HAP-1 (cell line): Measurements from ENCODE around the gene RUBCNL.
A peak's percentile ranks its signal among the peaks of the same experiment; 100 is the strongest.
"Not testable (repeated sequence)": the region's sequence is repeated elsewhere in the genome, so short reads cannot be mapped to it uniquely, and the experiment has no call there.

Experiments used
- DNase-seq, 2 experiments: peaks; one replicate each; pipeline ENCODE4 v3.0.0-alpha.2; 2016 to 2020; ENCODE audit warnings: low spot score in 2 of 2
- H3K27me3 ChIP-seq: fragments of 250-450 bp; sonication (Bioruptor Pico); 2 replicates; pipeline ENCODE4 v1.5.1; 2020; ENCODE audit warnings: low read depth, mild to moderate bottlenecking, moderate library complexity
- H3K36me3 ChIP-seq: fragments of 250-450 bp; sonication (Bioruptor Pico); replicated peaks from 2 replicates; pipeline ENCODE4 v1.5.1; 2020; ENCODE audit warnings: mild to moderate bottlenecking
- H3K4me1 ChIP-seq: fragments of 250-450 bp; sonication (Bioruptor Pico); 2 replicates; pipeline ENCODE4 v1.5.1; 2020; ENCODE audit warnings: mild to moderate bottlenecking
- H3K4me3 ChIP-seq: fragments of 250-450 bp; sonication (Bioruptor Pico); 2 replicates; pipeline ENCODE4 v1.5.1; 2020; ENCODE audit warnings: mild to moderate bottlenecking, moderate library complexity
- H3K9me3 ChIP-seq: fragments of 250-450 bp; sonication (Bioruptor Pico); 2 replicates; pipeline ENCODE4 v1.5.1; 2020; ENCODE audit warnings: mild to moderate bottlenecking, moderate library complexity
- in situ Hi-C: fragments of 300-500 bp; cut with MboI; formaldehyde crosslinking; loops from 3 replicates; pipeline ENCODE4 v1.14.3; 2020; ENCODE audit warnings: low sequenced_read_pairs, inconsistent platforms, mixed read lengths

RUBCNL gene, protein sequence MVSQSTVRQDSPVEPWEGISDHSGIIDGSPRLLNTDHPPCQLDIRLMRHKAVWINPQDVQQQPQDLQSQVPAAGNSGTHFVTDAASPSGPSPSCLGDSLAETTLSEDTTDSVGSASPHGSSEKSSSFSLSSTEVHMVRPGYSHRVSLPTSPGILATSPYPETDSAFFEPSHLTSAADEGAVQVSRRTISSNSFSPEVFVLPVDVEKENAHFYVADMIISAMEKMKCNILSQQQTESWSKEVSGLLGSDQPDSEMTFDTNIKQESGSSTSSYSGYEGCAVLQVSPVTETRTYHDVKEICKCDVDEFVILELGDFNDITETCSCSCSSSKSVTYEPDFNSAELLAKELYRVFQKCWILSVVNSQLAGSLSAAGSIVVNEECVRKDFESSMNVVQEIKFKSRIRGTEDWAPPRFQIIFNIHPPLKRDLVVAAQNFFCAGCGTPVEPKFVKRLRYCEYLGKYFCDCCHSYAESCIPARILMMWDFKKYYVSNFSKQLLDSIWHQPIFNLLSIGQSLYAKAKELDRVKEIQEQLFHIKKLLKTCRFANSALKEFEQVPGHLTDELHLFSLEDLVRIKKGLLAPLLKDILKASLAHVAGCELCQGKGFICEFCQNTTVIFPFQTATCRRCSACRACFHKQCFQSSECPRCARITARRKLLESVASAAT

DNA sequence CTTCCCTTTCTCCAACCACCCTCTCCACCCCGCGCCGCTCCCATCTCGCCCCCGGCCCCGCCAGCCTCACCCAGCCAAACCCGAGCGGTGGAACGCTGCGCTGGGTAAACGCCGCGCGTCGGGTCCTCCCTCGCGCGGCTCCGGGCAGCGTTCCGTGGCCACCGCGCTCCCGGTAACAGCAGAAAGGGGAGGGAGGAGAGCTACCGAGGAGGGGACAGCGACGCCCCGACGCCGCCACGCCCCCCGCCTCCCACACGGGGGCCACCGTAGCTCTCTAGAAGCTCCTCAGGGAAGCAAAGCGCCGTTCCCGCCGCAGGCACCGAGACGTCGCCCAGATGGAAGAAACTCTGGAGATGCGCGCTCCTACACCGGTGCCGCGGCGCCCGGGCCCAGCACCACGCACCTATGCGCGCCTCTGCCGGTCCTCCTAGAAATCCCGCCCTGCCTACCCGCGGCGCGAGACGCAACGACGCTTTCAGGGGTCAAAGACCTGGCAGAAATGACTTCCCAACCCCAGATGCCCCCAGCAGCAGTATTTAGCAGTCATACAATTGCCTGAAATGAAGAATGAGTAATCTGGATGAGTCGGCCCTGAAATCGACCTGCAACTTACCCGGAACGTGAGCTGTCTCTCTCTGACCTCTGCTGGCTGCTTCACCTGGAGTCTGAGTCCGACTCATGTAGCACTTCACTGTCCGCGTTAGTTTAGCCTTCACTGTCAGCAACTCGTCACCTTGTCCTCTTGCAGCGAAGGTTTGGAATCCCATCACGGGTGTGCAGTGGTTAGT, at the start of gene RUBCNL:
TSS of gene RUBCNL (minus strand) at position 189 of the 788 bp plus-strand sequence. CDS start 14,777 bp downstream, outside the sequence.
- Histone ChIP-seq H3K9me3 (no peaks in the 10 kb centered on the region), H3K4me1 (peaks cover 8% of the 10 kb centered on the region), H3K27me3 (peaks cover 36% of the 10 kb centered on the region), H3K36me3 (no peaks in the 10 kb centered on the region), H3K4me3 (peak within 1 kb of the TSS; percentile 26)
- peak in 1 of 2 experiments; percentile 63 for DNase-seq
- in situ Hi-C loops, result no loop called here

DNA sequence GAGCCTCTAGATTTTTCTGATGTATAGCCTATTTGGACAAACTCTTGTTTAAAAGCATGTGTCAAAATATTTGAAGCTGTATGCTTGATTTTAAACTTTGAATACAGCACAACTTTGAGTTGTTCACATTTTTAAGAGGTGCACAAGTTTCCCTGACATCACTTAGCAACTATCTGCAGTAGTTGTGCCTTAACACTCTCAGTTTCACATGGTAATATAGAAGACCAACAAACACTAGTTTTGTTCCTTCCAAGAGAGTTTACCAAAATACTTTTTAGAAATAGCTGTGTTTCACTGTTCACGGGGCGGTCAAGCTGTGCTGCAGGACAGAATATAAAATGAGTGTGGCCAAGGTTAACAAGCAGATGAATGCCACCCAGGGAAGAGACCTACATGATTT, 42.5 kb upstream of the RUBCNL start:
- H3K4me3 ChIP-seq, H3K9me3 ChIP-seq, H3K36me3 ChIP-seq, H3K27me3 ChIP-seq, in situ Hi-C loops, H3K4me1 ChIP-seq, DNase-seq: not testable (repeated sequence)

DNA sequence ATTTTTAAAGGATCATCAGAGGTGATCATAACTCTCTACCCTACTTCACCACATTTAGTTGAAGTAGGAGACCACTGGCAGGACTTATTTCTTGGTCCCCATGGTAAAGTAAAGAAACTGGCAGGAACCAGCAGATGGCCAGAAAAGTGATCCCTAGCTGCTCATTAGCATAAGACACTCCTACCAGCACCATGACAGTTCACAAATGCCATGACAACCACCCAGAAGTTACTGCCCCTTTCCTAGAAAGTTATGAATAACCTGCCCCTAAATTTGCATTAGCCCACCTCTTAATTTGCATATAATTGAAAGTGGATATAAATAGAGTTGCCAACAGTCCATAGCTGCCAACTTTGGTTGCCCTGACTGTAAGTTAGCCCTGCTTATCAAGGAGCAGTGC, 18.4 kb upstream of the RUBCNL start:
- Histone ChIP-seq H3K27me3 (no peaks in the 10 kb centered on the region), H3K4me3 (no peak overlapping the region), H3K4me1 (no peaks in the 10 kb centered on the region), H3K36me3 (no peaks in the 10 kb centered on the region), H3K9me3 (no peaks in the 10 kb centered on the region; the same call in 1 of the 2 replicates)
- in situ Hi-C loops, result no loop called here
- DNase-seq, result no peak

DNA sequence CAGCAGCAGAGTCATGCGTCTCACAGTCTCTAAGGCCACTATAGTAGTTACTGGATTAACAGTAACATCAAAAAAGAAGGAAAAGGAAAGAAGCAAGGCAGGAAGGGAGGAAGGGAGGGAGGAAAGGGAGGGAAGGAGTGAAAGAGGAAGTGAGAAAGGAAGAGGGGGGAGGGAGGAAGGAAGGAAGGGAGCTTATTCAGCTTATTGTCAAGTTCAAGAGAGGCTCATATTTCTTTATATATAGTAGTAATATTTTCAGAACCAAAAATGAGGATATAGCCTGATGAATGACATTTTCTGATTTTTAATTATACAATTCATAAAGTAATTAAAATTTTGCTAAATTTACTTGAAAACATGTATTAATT, 17.7 kb upstream of the RUBCNL start:
- no peaks in the 10 kb centered on the region for H3K36me3 ChIP-seq
- DNase-seq, result no peak
- H3K27me3 ChIP-seq, result no peaks in the 10 kb centered on the region
- H3K4me3 ChIP-seq, result no peak overlapping the region
- no peaks in the 10 kb centered on the region for H3K4me1 ChIP-seq
- in situ Hi-C loops, result no loop called here
- H3K9me3 ChIP-seq, result no peaks in the 10 kb centered on the region

DNA sequence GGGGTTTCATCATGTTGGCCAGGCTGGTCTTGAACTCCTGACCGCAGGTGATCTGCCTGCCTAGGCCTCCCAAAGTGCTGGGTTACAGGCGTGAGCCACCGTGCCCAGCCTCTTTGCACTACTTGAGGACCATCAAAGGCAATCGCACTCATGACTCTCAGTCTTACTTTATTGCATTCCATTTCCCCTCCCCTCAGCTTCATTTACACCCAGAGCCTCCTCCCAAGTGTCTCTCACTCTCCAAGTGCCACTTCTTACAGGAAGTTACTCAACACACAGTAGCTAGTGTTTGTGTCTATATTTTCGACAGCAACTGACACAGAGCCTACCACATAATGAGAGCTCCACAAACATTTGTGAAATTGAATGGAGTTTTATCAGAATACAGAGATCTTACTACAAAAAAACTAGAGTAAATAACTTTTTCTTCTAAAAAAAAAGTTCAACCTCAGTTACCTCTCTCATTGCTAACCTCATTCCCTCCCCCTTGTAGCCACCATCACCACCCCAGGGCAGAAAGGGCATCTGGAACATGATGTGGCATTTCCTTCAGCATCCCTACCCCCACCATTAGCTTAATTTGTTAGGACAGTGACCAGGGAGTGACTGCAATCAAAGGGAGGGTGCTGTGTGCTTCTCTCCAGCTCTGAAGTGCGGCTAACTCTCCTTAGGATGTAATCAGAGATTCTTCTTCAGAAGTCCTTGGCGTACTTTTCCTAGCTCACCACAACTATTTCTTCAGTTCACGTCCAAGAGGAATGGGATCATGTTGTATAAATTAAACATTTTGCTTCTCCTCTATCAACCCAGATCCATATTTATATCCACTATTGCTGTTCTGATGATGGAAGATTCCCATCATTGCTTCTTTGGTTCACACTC, 17.0 kb upstream of the RUBCNL start:
- Histone ChIP-seq H3K4me3 (no peak overlapping the region), H3K9me3 (no peaks in the 10 kb centered on the region), H3K27me3 (no peaks in the 10 kb centered on the region), H3K36me3 (no peaks in the 10 kb centered on the region), H3K4me1 (no peaks in the 10 kb centered on the region)
- DNase-seq, result no peak
- in situ Hi-C loops, result no loop called here

DNA sequence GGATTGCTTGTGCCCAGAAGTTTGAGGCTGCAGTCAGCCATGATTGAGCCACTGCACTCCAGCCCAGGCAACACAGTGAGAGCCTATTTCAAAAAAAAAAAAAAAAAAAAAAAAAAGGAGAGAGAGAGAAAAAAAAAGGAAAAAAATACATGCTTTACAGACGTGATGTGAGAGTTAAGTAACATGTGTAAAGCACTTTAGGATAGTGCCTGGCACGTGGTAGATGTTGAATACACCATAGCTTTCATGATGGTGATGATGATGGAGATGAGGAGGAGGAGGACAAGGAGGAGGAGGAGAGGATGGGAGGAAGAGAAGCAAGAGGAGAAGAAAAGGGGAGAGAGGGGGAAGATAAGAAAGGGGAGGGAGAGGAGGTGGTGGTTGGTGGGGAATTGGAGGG, 15.1 kb upstream of the RUBCNL start:
- H3K4me1 ChIP-seq, result no peaks in the 10 kb centered on the region
- no peak overlapping the region for H3K4me3 ChIP-seq
- no peaks in the 10 kb centered on the region for H3K27me3 ChIP-seq
- in situ Hi-C loops, result no loop called here
- DNase-seq, result no peak
- H3K9me3 ChIP-seq, result no peaks in the 10 kb centered on the region
- no peaks in the 10 kb centered on the region for H3K36me3 ChIP-seq

DNA sequence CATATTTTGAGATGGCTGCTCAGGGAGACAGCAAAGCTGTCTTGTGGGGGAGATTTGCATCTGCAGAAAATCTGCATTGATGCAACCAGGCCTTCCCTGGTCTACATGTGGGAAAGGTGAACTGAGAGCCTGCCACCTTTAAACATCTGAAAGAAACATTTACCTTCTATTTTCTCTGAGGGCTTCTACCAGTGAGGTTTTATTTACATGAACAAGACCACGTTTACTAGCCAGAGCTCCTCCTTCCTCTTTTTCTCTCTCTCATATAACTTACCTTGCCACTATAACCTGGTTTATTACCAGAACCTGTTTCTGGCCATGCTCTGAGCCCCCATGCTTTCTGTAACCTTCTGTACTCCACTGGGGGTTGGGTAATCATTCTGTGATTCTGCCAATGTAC, 14.4 kb upstream of the RUBCNL start:
- H3K4me1 ChIP-seq, result no peaks in the 10 kb centered on the region
- in situ Hi-C loops, result no loop called here
- no peak overlapping the region for H3K4me3 ChIP-seq
- H3K9me3 ChIP-seq, result no peaks in the 10 kb centered on the region
- H3K36me3 ChIP-seq, result no peaks in the 10 kb centered on the region
- H3K27me3 ChIP-seq, result no peaks in the 10 kb centered on the region
- no peak for DNase-seq

DNA sequence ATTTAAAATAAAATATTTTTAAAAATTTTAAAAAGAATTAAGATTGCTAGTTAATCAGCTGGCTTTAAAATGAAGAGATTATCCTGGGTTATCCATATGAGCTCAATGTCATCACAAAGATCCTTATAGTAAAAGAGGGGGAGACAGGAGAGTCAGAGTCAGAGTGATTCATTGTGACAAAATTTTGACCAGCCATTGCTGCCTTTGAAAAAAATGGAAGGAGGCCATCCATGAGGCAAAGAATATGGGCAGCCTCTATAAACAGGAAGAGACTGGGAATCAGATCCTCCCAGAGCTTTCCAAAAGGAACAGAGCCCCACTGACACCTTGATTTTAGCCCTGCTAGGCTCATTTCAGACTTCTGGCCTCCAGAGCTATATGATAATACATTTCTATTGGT, 9.3 kb upstream of the RUBCNL start:
- Histone ChIP-seq H3K9me3 (no peaks in the 10 kb centered on the region; the same call in 1 of the 2 replicates), H3K4me3 (no peak overlapping the region), H3K27me3 (no peaks in the 10 kb centered on the region), H3K36me3 (no peaks in the 10 kb centered on the region), H3K4me1 (peaks cover 15% of the 10 kb centered on the region)
- in situ Hi-C loops, result no loop called here
- no peak for DNase-seq

DNA sequence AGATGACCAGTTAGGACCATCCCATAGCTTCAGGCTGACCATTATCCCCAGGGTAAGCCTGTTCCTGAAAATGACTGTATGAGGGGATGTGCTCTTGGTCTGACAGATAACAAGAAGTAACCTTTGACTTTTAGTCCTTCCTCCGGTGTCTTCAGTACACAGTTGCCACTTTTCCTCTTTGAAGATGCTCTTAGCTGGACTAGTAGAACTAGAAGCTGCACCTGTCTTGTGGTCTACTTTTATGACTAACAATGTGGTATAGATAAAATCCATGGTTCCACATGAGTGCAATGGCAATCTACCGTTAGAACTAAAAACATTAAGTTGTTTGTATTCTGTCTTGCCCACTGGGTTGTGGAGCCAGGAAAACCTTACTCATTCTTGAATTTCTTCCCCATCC, 5.9 kb upstream of the RUBCNL start:
- DNase-seq, result no peak
- H3K4me1 ChIP-seq, result peaks cover 17% of the 10 kb centered on the region
- in situ Hi-C loops, result no loop called here
- H3K27me3 ChIP-seq, result peaks cover 3% of the 10 kb centered on the region; the same call in 1 of the 2 replicates
- no peak overlapping the region for H3K4me3 ChIP-seq
- no peaks in the 10 kb centered on the region; the same call in 1 of the 2 replicates for H3K9me3 ChIP-seq
- no peaks in the 10 kb centered on the region for H3K36me3 ChIP-seq

DNA sequence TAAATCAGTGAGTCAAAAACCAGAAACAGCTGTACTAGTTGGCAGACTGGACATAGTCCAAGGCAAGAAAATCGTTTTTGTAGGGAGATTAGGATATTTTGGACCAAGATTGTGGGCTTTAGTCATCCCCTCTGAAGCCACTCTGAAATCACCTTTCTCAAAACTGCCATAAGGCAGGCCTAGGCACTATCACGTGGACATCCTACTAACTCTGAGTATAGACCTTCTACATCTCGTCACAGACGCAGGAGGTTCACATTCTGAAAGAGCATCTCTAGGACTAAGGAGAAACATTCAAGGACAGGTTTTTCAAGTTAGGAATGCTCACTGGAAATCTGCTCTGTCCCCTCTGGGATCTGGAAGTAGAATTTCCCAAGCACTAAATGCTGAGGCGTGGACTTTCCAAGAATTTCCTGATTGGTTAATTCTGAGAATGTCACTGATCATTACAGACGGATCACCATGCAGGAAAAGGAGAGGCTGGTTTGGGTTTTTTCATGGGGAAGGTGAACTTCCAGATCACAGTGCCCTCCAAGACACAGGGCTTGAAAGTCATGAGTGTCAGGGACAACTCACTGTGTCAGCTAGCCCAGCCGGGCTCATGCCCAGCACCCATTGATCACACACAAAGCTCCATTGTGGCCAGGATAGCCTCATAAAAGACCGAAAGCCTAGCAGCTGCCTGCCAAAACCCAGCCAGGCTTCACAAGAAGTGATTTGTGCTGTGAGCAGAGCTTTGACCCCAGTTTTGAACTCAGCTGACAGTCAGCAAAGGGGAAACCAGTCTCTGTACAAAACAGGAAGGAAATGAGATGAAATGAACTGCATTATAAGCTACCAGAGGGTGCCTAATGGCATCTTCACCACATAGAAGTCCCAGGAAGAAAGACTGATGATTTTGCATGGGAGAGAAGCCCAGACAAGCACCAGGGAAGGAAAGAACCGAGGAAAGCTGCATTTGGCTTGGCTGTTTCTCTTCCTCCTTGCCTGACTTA, 2.7 kb upstream of the RUBCNL start:
- in situ Hi-C loops, result no loop called here
- H3K4me1 ChIP-seq, result peaks cover 17% of the 10 kb centered on the region
- H3K4me3 ChIP-seq, result no peak overlapping the region
- no peaks in the 10 kb centered on the region; the same call in 1 of the 2 replicates for H3K9me3 ChIP-seq
- DNase-seq, result peak in 1 of 2 experiments; percentile 41
- no peaks in the 10 kb centered on the region for H3K36me3 ChIP-seq
- peaks cover 28% of the 10 kb centered on the region for H3K27me3 ChIP-seq

DNA sequence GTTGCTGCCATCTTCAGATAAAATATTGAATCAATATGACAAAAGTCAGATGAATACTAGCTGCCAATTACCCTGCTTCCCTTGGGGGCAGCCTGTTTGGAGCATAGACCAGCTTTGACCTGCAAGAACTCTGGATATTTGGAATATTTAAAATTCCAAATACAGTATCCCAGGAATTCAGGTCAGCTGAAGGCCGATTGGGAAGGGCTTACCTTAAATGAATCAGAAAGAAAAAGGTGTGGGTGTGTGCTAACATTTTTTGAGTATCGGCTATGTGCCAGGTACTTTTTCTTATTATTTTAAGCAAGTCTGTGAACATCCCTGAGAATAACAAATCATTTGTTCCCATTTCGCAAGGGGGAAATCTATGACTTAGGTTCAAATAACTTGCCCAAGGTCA, 1.8 kb upstream of the RUBCNL start:
- Histone ChIP-seq H3K4me3 (no peak overlapping the region), H3K36me3 (no peaks in the 10 kb centered on the region), H3K9me3 (no peaks in the 10 kb centered on the region), H3K4me1 (peaks cover 17% of the 10 kb centered on the region), H3K27me3 (peaks cover 36% of the 10 kb centered on the region)
- in situ Hi-C loops, result no loop called here
- no peak for DNase-seq

DNA sequence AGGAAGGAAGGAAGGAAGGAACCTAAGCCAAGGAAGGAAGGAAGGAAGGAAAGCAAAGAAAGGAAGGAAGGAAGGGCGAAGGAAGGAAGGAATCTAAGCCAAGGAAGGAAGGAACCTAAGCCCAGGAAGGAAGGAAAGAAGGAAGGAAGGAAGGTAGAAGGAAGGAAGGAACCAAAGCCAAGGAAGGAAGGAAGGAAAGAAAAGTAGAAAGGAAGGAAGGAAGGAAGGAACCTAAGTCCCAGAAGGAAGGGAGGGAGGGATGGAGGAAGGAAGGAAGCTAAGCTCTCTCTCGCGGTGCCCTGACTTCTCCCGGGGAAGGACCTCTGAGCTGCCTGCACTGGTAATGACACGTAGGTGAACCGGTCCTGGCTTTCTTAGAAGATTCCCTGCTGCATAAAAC, 1.3 kb upstream of the RUBCNL start:
- in situ Hi-C loops, result no loop called here
- H3K27me3 ChIP-seq, result peaks cover 36% of the 10 kb centered on the region
- peaks cover 17% of the 10 kb centered on the region for H3K4me1 ChIP-seq
- H3K9me3 ChIP-seq, result no peaks in the 10 kb centered on the region
- DNase-seq, result no peak
- H3K4me3 ChIP-seq, result no peak overlapping the region
- no peaks in the 10 kb centered on the region for H3K36me3 ChIP-seq
